Smooth muscle cell (in vitro differentiated cells): ENCODE data around the gene SPAG16. TPM values are rescaled to one million over a fixed set of nuclear protein-coding genes. Genes with fewer than 3 reads are reported as not detected.
A peak's percentile ranks its signal among the peaks of the same experiment; 100 is the strongest.

ENCODE experiments used
- DNase-seq: peaks from one replicate; lab custom pipeline; 2025; ENCODE audit not compliant: unreplicated experiment; lab: John Stamatoyannopoulos, UW
- H2AFZ ChIP-seq: fragments of 200-600 bp; sonication (generic); 2 replicates; pipeline ENCODE4 v1.6.0; 2016; ENCODE audit warnings: antibody characterized with exemption, low read depth, mild to moderate bottlenecking
- H3F3A ChIP-seq: fragments of 200-600 bp; sonication (generic); 2 replicates; pipeline ENCODE4 v1.6.0; 2017; ENCODE audit warnings: antibody characterized with exemption, low read depth
- H3K27ac ChIP-seq: fragments of 200-600 bp; sonication (generic); 2 replicates; pipeline ENCODE4 v1.5.1; 2016; ENCODE audit warnings: low read depth, mild to moderate bottlenecking
- H3K27me3 ChIP-seq: fragments of 200-600 bp; sonication (generic); 2 replicates; pipeline ENCODE4 v1.6.1; 2016; ENCODE audit warnings: low read depth, mild to moderate bottlenecking
- H3K36me3 ChIP-seq: fragments of 200-600 bp; sonication (generic); 2 replicates; pipeline ENCODE4 v1.5.1; 2016; ENCODE audit warnings: low read depth
- H3K4me1 ChIP-seq: fragments of 200-600 bp; sonication (generic); 2 replicates; pipeline ENCODE4 v1.5.1; 2016; ENCODE audit warnings: low read depth
- H3K4me2 ChIP-seq: fragments of 200-600 bp; sonication (generic); 2 replicates; pipeline ENCODE4 v1.6.0; 2016; ENCODE audit warnings: mild to moderate bottlenecking
- H3K4me3 ChIP-seq: fragments of 200-600 bp; sonication (generic); 2 replicates; pipeline ENCODE4 v1.5.1; 2016; ENCODE audit warnings: mild to moderate bottlenecking
- H3K79me2 ChIP-seq: fragments of 200-600 bp; sonication (generic); 2 replicates; pipeline ENCODE4 v1.6.0; 2016; ENCODE audit warnings: low read depth, mild to moderate bottlenecking
- H3K9ac ChIP-seq: fragments of 200-600 bp; sonication (generic); 2 replicates; pipeline ENCODE4 v1.6.0; 2016; ENCODE audit warnings: low read depth
- H3K9me3 ChIP-seq: fragments of 200-600 bp; sonication (generic); replicated peaks from 2 replicates; pipeline ENCODE4 v1.5.1; 2016; ENCODE audit warnings: low read depth
- H4K20me1 ChIP-seq: fragments of 200-600 bp; sonication (generic); 2 replicates; pipeline ENCODE4 v1.6.0; 2016; ENCODE audit warnings: low read depth
- WGBS: methylation state at CpG from one replicate; pipeline ENCODE4 v1.1.7; 2016; ENCODE audit warnings: low lambda C conversion rate; 5-methylcytosine and 5-hydroxymethylcytosine counted together
- polyA plus RNA-seq: library from polyadenylated mRNA; unstranded; fragments of >200 nt; fragmentation: Nextera tagmentation; extraction: Ambion mirVana; gene quantifications from 2 replicates; pipeline ENCODE4 v1.2.1, GENCODE V29; 2016
- total RNA-seq: library from RNA; depleted of rRNA; stranded (reverse); fragments of >200 nt; gene quantifications from 2 replicates; pipeline ENCODE4 v1.2.3, GENCODE V29; 2014
- TF ChIP-seq, protein P1 (sequence below): fragments of 200-600 bp; sonication (generic); IDR thresholded peaks from 2 replicates; pipeline ENCODE4 v1.5.1; 2017; ENCODE audit warnings: borderline replicate concordance, mild to moderate bottlenecking, antibody characterized with exemption; ENCODE audit not compliant: insufficient read depth, poor library complexity, severe bottlenecking

The SPAG16 gene
- total and polyA plus RNA-seq, 2 experiments from 2014 or later: 32.1 to 40.6 TPM

DNA sequence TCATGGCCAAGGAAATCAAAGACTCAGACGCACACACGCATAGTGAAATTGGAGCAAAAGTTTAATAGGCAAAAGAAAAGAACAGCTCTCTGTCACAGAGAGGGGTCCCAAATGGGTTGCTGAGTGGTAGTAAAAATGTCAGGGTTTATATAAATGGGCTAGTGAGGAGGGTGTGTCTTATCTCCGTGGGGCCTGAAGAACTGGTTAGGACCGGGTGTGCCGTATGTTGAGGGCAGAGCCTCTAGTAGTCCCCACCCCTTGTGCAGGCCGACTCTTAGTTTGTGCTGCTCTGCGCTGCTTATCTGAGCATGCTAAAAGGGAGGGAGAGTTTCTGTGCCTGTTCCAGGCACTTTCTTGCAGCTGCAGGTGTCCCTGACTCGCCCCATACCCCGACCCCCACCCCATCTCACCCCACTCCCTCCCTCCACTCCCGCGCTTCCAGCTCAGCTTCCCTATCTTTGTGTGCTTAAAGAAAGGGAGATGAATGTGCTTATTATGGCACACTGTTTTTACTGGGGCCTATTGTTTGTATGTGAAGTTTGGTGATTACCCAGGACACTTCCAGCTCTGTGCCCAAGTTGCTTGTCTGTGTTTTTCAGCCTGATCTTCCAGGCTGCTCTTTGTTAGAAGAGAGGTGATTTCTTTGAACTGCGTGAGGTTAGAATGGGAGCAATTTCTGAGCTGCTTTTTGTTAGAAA lies 167.4 kb downstream of the SPAG16 start:
- Histone ChIP-seq H3K27me3 (no peaks in the 10 kb centered on the region), H3K9ac (no peak overlapping the region), H3K4me3 (no peak overlapping the region), H3K79me2 (no peaks in the 10 kb centered on the region), H3K27ac (no peak overlapping the region), H3K4me2 (peak overlapping the region; percentile 29), H3K9me3 (peaks cover 6% of the 10 kb centered on the region), H3K36me3 (no peaks in the 10 kb centered on the region), H4K20me1 (no peaks in the 10 kb centered on the region), H2AFZ (peak overlapping the region; percentile 27), H3F3A (no peaks in the 10 kb centered on the region), H3K4me1 (peaks cover 5% of the 10 kb centered on the region)
- TF ChIP-seq, protein P1, sequence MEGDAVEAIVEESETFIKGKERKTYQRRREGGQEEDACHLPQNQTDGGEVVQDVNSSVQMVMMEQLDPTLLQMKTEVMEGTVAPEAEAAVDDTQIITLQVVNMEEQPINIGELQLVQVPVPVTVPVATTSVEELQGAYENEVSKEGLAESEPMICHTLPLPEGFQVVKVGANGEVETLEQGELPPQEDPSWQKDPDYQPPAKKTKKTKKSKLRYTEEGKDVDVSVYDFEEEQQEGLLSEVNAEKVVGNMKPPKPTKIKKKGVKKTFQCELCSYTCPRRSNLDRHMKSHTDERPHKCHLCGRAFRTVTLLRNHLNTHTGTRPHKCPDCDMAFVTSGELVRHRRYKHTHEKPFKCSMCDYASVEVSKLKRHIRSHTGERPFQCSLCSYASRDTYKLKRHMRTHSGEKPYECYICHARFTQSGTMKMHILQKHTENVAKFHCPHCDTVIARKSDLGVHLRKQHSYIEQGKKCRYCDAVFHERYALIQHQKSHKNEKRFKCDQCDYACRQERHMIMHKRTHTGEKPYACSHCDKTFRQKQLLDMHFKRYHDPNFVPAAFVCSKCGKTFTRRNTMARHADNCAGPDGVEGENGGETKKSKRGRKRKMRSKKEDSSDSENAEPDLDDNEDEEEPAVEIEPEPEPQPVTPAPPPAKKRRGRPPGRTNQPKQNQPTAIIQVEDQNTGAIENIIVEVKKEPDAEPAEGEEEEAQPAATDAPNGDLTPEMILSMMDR: no peak
- DNase-seq: no peak
- 61% methylated on average over 12 of the region's 12 CpGs for WGBS

DNA sequence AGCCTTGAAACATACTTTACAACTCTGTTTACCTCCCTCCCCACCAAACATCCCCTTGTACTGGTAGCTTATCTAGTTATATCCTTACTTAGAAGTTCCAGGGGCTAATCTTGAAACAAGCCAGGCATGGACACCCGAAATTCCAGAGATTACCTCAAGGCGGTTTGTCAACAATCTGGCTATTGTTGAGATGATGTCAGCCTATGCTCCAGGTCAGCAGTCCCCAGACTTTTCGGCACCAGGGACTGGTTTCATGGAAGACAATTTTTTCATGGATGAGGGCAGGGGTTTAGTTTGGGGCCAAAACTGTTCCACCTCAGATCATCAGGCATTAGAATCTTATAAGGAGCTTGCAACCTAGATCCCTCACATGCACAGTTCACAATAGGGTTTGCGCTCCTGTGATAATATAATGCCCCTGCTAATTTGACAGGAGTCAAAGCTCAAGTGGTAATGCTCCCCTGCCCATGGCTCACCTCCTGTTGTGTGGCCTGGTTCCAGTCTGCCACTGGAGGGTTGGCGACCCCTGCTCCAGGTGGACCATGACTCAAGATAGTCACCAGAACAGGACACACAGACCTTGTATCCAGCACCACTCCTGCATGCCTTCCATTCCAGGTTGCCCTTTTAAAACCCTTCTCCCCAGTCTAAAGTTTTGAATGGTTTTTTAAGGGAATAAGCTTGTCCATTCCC lies 171.2 kb downstream of the SPAG16 start:
- H3K9ac ChIP-seq: peak overlapping the region; percentile 18
- 40% methylated on average over 5 of the region's 5 CpGs for WGBS
- H4K20me1 ChIP-seq: no peaks in the 10 kb centered on the region
- TF ChIP-seq, protein P1: no peak
- no peaks in the 10 kb centered on the region for H3K27me3 ChIP-seq
- H3K9me3 ChIP-seq: no peaks in the 10 kb centered on the region
- H2AFZ ChIP-seq: no peak overlapping the region
- H3K79me2 ChIP-seq: no peaks in the 10 kb centered on the region
- no peak for DNase-seq
- H3K4me1 ChIP-seq: peaks cover 5% of the 10 kb centered on the region
- no peaks in the 10 kb centered on the region for H3F3A ChIP-seq
- no peak overlapping the region for H3K4me3 ChIP-seq
- H3K4me2 ChIP-seq: no peak overlapping the region
- H3K27ac ChIP-seq: peak overlapping the region; percentile 69
- no peaks in the 10 kb centered on the region for H3K36me3 ChIP-seq

DNA sequence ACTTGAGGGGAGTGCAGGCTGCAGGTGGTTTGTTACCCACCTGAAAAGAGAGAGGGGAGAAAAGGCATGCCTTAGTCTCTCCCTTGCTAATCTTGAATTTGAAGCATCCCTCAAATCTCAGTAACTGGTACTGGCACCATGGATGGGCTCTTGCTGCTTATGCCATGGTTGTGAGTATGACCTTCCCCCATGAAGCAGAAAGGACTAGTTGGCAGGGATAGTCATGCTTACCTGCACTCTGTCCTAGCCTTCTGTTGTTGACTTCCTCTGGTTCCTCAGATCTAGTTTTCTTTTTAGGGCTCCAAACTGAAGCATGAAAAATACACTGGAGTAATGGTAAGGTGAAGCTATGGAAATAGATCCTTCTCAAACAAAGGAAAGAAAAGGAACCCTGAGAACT lies 191.2 kb downstream of the SPAG16 start:
- Histone ChIP-seq H3K27me3 (no peaks in the 10 kb centered on the region), H3K4me2 (no peak overlapping the region), H3K9ac (no peak overlapping the region), H3K4me3 (no peak overlapping the region), H4K20me1 (no peaks in the 10 kb centered on the region), H3F3A (no peaks in the 10 kb centered on the region), H3K79me2 (no peaks in the 10 kb centered on the region), H3K27ac (no peak overlapping the region), H3K9me3 (peaks cover 4% of the 10 kb centered on the region), H3K4me1 (no peaks in the 10 kb centered on the region), H2AFZ (no peak overlapping the region), H3K36me3 (no peaks in the 10 kb centered on the region)
- TF ChIP-seq, protein P1: no peak
- no peak for DNase-seq

DNA sequence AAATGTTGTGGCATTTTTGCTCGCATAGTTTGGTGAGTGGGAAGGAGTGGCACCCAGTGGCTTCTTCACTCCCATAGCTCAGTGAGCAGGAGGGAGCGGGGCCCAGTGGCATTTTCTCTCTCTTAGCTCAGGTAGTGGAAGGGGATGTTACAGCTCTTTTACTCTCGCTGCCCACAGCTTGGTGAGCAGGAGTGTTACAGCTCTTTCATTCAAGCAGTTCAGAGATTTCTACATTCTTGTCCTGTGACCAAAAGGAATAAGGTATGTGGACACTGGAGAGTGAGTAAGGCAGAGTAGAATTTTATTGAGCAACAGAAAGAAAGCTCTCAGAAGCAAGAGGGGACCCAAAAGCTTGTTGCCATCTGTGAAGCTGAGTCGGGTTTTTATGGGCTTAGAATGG lies 192.4 kb downstream of the SPAG16 start:
- Histone ChIP-seq H3F3A (no peaks in the 10 kb centered on the region), H3K4me3 (no peak overlapping the region), H3K9me3 (peaks cover 4% of the 10 kb centered on the region), H3K4me2 (no peak overlapping the region), H3K4me1 (no peaks in the 10 kb centered on the region), H4K20me1 (no peaks in the 10 kb centered on the region), H2AFZ (no peak overlapping the region), H3K9ac (no peak overlapping the region), H3K79me2 (no peaks in the 10 kb centered on the region), H3K27ac (no peak overlapping the region), H3K27me3 (no peaks in the 10 kb centered on the region), H3K36me3 (no peaks in the 10 kb centered on the region)
- 84% methylated on average over 4 of the region's 4 CpGs for WGBS
- no peak for DNase-seq
- TF ChIP-seq, protein P1: no peak
